CD1c-positive myeloid dendritic cell (primary cell): ENCODE results near the gene FDX1.

Source experiments
- DNase-seq: peaks from one replicate; pipeline ENCODE4 v3.0.0-alpha.2; 2016; ENCODE audit errors: extremely low spot score

FDX1 gene

DNA sequence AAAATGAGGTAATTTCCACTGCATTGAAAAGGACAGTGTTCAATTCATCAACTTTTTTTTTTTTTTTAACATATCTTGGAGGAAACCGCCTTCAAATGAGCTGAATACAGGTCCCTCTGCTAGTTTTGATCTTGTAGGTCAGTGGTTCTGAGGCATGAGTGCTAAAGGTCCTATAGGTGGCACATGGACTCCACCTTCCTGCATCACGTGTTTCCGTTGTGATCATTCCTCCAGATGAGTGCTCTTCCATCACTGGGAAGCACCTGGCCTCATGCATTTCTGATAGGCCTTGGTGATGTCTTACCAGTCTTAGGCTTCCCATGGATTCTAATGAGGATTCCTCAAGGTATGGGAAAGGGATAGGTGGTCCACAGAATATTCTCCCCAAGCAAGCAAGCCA is 37.8 kb downstream of the FDX1 start:
- no peak for DNase-seq

DNA sequence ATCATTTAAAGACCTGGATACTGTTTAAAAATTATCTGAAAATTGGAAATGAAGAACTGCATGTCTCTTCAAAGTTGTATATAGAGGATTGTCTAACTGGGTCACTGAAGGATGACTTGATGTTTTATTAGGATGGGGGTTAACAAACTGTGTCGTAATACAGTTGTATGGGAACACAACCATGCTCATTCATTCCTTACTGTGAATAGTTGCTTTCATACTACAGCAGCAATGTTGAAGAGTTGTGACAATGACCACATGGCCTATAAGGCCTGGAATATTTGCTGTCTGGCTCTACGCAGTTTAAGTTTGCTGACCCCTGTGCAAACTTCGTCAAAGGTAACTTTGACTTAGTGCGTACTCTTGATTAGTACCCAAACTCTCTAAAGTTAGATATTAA is 38.4 kb downstream of the FDX1 start:
- DNase-seq: no peak

DNA sequence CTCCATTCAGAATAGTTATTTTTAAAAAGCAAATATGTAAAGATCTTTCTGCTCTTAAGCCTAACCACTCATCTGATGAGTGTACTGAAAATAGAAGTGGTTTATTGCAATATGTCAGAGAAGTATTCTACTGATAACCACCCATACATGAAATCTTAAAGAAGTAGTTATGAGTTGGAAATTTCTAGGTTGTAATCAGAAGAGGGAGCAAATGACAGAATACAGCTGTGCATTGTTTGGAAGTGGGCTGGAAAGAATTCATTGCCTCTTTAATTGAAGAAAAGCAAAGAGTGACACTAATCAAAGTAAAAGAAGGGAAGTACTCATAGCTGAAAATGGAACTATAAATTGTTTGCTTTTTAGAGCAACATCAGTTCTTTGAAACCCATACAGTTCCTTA is 39.4 kb downstream of the FDX1 start:
- no peak for DNase-seq

DNA sequence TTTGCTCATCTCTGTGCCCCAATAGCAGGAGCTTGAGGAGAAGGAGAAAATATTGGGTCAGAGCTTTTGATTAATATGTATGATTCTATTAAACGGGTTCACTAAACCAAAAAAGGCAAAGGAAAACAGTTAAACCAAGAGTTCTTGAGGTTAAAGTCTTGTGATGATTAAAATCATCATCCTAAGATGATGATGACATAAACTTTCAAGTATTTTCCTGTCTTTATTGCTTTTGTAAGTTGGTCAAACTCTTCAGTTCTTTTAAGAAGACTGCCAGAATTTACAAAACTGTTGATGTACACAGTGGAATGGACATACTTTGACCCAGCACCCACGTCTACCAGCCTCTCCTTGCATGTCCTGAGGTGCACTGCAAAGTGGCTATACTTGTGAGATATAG is 41.0 kb downstream of the FDX1 start:
- no peak for DNase-seq

DNA sequence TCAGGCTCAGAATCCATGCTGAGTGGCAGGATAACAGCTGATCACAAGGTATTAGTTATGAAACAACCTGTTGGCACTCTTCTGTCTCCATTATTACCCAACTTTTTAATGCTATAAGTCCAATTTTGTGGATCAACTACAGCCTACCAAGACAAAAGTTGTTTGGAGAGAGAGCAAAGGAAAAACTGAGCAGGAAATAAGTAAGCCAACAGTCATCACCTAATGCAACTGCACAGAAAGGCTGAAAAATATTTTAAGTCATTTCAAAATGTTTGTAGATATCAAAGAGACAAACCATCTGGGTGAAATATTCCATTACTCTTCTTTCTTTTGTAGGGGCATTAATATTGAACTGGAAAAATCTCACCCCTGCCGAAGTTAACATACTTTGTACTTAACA is 41.6 kb downstream of the FDX1 start:
- DNase-seq: no peak

DNA sequence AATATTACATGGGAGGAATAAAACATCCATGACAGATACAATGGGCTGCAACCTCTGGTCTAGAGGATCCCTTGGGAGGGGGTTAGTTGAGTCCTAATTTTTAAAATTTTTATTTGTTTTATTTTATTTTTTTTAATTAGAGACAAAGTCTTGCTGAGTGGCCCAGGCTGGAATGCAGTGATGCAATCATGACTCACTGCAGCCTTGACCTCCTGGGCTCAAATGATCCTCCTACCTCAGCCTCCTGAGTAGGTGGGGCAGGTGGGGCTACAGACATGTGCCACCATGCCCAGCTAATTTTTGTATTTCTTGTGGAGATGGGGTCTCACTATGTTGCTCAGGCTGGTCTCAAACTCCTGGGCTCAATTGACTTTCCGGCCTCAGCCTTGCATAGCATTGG is 43.1 kb downstream of the FDX1 start:
- DNase-seq: no peak

DNA sequence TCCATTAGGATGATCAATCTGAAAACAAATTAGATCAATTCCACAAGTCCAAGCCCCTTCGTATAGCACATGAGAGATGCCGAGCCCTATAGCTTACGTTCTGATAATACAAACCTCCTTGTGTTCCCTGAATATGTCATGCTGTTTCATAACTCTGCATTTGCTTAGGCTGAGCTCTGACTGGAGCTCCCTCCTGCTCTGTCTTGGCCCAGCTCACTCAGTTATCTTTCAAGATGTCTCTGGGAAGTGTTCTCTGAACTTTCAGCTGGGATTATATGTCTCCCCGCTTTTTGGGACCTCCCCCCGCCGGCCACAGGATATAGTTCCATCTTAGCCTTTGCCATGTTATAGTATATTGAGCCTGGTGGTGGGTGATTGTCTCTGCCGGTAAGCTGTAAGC is 44.0 kb downstream of the FDX1 start:
- DNase-seq: no peak

DNA sequence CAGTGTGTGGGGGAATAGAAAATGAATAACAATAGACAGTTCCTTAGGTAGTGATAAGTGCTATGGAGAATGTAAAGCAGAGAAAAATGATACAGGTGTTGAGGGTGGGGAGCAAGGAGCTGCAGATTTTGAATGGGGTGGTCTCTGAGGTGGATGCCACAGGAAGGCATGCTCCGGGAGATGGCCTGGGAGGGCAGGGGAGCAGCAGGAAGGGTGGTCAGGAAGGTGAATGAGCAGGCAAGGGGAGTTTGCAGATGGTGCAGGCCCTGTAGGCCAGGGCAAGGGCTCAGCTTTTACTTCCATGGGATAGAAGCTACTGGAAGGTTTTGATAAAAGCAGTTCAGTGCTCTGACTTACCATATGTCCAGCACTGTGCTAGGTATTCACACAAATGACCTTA is 44.8 kb downstream of the FDX1 start:
- DNase-seq: no peak

DNA sequence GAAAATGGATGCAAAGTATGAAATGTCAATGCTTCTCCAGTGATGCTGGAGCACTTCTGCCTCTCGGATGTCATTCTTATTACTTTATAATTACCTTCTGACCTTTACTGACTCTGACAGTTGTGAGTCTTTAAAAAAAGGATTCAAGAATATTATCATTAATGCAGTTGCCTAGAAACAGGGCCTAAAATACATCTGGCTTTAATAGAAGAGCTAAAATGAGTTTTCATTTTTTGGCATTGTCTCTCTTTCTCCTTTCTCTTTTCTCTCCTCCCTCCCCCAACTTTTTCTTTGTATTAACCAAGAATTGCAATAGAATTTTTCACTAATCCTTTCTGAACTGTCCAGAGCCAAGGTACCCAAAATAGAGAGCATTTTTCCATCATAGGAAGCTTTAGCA is 45.9 kb downstream of the FDX1 start:
- no peak for DNase-seq

DNA sequence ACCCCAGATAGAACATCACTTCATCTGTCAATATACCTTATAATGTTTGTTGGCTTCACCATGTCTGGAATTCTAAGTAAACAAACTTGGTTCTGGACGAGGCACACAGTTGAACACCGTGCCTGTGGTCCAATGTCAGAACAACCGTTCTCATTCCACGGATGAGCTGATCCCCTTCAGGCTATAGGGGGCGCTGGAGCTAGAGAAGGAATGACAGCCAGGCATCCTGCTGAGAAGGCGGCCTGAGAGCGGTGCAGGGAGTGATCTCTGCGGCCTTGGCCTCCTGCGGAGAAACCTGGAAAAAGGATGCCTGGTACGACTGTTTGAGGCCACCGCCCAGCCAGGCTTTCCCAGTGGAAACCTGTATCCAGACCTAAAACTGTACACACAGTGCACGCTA is 48.7 kb downstream of the FDX1 start:
- DNase-seq: no peak

DNA sequence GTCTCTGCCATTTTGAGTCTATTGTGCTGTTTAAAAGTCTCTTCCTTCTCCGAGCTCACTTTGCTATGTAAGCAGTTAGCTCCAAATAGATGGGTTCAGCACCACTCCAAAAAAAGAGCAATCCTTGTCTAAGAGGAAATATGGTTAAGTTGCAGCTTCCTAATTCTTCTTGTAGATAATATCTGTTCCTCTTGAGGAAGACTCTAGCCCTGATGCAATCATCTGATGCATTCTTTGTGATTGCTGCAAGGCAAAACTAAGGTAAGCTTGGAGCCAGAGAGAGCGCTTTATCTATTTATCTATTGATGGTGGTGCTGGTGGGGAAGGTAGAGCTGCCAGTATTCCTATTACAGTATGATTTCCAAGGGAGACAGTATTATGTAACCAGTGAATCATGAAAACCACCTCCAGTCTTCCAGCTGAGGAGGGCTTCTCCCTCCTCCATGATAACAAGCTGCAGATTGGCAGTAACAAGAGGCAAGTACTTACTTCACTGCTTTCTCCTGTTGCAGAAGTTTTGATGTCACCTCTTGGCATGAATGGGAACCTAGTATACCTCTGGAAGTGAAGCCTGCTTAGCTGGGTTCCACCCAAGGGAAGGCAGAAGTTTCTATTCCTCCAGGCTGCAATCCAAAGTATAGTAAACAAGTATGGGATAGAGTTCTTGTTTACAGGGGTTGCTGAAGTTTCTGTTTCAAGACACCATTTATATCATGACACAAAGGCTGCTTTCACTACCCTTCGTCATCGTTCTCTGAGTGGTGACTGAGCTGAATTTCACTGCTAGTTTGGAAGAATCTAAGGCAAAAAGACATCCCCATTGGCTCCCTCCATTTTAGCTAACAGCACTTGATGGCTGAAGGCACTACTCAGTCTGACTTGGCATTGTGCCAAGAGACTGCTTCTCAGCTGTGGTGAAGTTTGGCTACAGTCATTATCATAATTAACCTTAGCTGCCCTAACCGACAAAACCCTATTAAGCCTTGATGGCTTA is 49.7 kb downstream of the FDX1 start:
- DNase-seq: peak; percentile 74

DNA sequence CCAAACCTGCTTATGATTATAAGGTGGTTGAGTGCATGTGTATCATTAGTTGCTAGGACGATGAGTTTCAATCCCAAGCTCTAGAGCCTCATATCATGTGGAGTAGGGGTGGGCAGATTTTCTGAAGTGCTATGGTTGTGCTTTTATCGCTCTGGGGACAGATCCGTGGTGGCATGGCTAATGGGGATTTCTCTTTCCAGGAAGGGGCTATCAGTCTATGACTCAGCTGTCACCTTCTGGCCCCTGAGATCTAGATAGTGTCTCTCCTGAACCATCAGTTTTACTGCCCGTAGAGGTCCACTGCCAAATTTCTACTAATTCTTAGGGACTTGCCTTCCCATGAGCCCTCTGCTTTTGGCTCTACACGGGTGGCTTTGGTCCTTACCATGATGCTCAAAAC is 51.8 kb downstream of the FDX1 start:
- DNase-seq: no peak

DNA sequence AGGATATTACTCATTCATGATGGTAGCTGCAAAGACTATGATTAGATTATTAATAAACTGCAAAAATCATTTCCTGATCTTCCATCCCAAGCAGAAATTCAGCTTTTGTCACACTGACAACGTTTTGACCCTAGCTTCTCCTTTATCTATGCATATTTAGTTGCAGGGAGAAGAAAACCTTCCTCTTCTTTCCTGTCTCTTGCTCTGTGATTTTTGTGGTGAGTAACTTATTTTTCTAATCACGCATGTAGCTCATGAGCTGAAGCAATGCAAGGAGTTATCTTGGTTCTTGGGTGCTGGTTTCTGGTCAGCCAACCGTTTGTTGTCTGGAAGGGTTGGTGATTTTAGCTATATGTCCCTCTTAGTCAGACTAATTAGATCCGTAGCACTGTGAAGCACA is 56.4 kb downstream of the FDX1 start:
- no peak for DNase-seq

DNA sequence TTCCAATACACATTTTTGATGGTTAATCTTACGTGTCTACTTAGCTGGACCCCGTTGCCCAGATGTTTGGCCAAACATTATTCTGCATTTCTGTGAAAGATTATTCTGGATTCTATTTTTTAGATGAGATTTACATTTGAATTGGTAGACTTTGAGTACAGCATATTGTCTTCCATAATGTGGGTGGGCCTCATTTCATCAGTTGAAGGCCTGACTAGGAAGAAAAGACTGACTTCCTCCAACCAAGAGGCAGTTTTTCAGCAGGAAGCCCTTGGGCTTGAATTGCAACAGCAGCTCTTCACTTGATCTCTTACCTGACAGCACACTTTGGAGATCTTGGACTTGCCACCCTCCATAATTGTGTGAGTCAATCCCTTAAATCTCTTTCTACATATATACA is 58.7 kb downstream of the FDX1 start:
- no peak for DNase-seq

DNA sequence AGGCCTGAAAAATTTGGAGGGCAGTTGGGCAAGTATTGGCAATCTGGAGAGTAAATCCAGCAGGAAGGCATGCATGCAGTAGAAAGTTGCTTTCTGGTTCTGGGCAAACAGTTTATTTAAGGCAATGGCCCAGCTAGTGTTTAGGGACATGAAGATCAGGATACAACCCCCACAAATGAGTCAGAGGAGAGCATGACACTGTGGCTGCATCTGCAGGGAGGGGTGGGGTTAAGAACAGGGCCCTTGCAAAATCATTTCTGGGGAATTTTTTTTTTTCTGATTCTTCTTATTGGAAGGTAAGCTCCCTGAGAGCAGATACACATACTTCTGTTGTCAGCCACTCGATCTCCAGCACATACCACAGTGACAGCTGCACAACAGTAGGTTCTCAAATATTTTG is 61.1 kb downstream of the FDX1 start:
- DNase-seq: peak; percentile 78

DNA sequence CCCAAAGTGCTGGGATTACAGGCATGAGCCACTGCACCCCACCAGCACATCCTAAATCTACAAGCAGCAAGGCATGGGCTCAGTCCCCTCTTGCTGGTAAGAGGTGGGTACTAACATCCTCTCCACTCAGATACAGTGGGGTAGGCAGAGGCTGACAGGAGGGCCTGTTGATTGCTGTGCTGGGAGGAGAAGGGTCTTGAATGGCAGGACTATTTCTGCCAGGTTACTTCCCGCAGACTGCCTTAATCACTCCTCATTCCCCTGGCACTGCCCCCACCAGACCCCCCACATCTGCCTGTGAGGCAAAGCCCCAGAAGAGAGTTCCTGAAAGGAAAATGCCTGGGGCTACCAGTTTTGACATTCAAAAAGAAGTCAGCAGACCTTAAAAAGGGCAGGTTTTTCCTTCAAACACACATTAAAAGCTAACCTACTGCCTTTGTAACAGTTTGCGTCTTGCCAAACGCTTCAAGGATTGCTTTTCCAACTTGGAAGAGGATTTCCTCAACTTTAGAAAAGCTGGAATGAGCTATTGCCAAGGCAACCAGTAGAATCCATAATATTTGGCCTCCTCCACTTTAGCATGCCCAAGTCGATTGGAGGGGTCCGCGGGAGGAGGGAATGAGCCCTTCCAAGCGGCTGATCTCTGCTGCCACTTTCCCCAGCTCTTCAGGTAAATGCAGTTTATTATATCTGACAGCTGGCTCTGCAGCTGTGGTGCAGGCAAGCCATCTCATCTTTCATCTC is 62.0 kb downstream of the FDX1 start:
- DNase-seq: no peak

DNA sequence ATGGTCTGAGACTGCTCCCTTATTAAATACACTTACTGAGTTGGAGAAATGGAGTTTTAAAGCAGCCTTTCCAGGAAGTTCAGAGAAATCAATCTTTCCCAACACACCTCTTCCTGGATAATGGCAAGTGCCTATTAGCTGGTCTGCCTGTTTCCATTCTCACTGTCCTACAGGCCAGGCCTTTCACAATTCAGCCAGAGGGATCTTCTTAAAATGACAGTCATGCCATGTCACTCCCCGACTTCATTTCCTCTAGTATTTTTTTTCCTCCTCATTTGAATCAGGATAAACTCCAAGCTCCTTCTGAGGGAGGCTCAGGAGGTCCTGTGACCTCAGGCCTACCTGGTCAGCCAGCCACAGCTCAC is 62.6 kb downstream of the FDX1 start:
- peak; percentile 15 for DNase-seq

DNA sequence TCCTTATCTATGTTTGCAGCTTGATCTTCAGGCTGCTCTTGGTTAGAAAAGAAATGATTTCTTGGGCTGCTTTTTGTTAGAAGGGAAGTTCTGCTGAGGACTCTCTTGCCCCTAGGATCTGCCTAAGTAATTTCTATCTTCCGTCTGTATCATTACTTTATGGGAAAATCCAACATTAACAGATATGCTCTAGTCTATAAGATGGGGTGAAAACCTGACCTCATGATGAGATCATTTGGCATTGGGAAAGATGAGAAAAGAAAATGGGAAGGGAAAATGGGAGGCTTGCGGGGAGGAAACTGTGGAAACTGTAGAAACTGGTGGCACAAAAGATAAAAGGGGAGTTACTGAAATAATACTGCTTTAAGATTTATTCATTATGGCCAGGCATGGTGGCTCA is 63.6 kb downstream of the FDX1 start:
- peak; percentile 28 for DNase-seq

DNA sequence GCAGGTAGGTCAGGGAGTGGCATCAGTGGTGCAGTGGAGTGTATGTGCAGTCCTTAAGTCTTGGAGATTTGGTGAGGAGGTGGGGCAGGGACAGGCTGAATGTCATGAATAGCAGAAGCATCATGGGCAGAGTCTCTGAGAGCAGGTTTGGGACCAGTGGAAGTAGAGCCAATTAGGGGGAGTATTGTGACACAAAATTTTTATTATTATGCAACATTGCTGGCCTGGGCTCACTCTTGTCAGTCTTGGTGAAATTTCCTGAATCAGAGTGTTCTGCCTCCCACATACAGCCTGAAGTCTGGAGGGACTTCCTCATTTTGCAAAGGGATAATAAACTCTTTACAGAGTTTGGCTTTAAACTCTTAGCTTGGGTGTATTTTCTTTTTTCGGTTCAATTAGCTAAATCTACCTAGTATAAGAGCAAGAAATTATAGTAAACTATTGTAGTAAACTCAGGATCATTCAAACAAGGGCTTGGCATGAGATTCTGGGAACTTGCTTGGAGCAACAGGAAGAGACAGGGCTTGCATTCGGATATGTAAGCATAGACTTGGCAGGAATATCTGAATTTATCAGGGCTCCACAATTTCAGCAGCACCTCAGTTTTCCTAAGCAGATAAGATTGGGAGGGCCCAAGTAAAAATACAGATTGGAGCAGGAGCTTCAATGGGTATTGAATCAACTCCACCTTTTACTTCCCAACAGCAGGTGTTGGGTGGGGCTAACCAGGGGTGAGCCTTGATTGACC is 67.7 kb downstream of the FDX1 start:
- peak; percentile 93 for DNase-seq

DNA sequence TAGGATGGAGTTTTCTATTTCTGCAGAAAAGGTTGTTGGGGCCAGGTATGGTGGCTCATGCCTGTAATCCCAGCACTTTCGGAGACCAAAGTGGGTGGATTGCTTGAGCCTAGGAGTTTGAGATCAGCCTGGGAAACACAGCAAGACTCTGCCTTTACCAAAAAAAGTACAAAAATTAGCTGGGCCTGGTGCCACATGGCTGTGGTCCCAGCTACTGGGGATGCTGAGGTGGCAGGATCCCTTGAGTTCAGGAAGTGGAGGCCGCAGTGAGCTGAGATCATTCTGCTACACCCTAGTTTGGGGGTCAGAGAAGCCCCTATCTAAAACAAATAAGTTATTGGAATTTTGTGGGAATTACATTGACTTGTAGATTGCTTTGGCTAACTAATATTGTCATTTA is 71.7 kb downstream of the FDX1 start:
- no peak for DNase-seq

DNA sequence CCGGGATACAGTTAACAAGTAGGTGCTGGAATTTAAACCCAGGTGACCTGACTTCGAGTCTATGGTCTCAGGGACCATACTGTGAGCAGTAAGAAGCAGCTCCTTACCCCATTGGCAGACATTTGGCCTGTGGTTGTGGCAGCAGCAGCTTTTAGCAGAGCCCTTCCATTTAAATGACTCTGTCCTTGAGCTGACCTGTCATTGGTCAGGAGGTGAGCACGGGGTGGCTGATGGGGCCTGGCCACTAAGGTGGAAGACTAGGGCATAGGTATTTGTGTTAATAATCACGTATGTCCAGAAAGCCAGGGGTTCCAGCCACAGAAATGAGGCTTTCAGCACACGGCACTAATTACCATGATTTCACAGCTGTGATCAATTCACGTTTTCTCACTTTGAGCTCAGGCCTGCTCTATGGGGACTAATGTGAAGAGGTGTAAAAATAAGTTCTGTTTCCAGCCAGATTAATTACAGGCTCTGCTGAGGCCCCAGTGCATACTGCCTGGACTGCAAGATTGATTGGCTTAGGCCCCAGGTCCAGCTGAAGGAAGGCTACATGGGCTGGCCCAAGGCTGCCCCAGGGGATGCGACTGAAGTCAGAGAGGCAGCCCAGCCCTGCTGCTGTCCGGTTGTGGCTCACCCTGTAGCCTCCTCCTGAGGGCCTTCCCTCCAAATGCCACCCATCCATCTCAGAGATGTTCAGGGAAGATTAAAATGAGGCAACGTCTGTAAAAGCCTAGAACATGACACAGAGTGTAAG is 76.0 kb downstream of the FDX1 start:
- DNase-seq: no peak

DNA sequence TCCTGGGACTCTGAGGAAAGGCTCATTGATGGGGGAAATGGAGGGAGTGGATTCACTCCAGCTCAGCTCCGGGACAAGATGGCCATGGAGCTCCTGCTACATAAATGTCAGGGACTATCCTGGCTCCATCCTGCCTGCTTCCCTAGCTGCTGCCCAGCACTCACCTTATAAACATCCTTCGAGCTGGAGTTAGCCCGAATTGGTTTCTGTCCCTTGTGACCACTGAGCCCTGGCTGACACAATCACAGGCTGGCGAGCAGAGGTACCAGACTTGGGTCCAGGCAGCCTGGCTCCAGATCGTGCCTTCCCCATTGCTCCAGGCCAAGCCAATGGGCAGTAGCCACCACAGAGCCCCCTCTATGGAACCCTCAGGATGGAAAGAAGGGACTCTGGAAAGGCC is 77.6 kb downstream of the FDX1 start:
- no peak for DNase-seq
